Activated effector memory CD4-positive, alpha-beta T cell treated with anti-CD3 and anti-CD28 coated beads, Interleukin-2, amount 50 U/mL, for 16 hours (primary cell): ENCODE data around the gene SLC16A8.

Experiments used
- DNase-seq: peaks from one replicate; pipeline ENCODE4 v3.0.0-alpha.2; 2020

The SLC16A8 gene

DNA sequence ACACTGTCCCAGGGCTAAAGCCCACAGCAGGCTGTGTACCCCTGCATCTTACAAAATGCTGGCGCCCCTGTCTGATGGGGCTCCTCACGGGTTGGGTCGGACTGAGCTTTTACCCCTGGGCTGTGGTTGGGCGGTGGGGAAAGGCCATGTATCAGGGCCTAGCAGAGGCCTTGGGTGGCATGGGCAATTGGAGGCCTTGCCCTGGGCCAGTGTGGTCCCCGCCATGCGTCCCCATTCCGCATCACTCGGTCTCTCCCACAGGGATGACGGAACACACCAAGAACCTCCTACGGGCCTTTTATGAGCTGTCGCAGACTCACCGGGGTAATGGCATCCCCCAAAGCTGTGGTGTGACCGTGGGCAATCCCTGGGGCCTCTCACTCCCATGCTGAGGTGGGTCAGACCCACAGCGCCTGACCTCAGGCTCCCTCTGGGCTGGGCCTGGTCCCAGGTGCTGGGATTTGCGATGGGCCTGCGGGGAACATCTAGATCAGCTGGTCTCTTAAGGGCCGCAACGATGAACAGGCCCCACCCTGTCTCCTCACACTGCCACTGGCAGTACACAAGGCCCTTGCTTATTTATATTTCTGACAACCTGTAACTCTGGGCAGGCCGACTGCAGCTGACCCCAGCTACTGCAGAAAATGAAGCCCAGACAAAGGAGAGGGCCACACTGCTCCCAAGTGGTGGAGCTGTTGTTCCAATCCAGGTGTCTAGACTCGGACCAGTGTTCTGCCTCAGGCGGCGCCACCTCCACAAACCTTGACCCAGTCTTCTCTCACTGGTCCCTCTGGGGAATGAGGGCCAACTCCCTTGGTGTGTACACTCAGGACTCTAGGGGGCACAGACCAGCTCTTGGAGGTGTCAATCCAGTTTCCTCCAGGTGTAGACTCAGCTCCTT lies 12.3 kb downstream of the SLC16A8 start:
- DNase-seq: no peak

DNA sequence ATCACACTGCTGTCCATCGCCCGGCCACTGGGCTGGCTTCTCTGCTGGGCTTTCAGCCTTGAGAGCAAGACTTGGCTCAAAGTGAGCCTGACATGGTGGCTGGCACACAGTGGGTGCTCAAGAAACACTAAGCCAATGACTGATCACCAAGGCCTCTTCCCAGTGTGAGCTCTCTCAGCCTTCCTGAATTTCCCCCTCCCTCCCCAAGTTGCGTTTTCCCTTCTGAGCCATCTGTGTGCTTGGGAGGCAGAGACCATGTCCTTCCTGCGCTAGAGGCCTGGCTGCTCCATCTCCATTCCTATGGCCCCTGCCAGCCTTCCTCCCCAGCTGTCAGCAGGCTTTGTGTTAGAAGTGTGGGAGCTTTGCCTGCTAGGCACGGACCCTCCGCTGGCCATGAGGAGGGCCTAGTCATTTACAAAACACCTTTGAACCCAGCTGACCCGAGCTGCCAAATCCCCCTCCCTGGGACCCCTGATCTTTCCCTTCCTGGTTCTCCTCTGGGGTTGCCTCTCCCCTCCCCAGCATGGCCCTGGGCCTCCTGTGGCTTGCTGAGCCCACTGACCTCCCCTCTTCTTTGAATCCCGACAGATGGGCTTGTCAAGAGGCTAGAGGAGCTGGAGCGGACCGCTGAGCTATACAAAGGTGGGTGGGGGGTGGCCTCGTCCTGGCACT lies 13.6 kb downstream of the SLC16A8 start:
- DNase-seq: no peak

GRCh38 chr22:38069372-38070249 lies 14.4 kb downstream of the SLC16A8 start:
- DNase-seq: no peak

GRCh38 chr22:38068641-38069371 lies 15.2 kb downstream of the SLC16A8 start:
- DNase-seq: no peak

DNA sequence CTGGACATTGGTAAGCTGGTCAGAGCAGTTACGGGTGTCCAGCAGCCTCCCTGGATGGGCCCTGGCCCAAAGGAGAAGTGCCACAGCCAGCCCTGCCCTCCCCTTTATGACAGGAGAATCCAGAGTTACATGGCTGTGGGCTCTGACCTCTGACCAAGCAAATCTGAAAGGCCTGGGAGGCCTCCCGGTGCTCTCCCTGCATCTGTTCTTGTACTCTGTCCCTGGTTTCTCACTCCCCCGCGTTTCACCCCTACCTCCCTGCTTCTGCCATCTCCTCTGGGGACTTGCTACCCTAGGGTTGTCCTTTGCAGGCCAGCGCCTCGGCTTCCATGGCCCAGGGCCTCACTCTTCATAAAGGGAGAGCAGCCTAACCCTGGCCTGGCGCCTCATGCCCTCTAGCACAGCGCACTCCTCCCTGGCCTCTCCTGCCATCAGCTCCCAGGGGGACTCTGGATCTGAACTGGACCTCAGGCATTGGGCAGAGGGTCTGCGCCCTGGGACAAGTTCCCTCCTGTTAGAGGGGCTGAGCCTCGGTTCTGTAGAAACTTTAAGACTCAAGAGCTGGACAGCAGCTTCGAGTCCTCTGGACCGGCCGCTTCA lies 16.1 kb downstream of the SLC16A8 start:
- DNase-seq: no peak

DNA sequence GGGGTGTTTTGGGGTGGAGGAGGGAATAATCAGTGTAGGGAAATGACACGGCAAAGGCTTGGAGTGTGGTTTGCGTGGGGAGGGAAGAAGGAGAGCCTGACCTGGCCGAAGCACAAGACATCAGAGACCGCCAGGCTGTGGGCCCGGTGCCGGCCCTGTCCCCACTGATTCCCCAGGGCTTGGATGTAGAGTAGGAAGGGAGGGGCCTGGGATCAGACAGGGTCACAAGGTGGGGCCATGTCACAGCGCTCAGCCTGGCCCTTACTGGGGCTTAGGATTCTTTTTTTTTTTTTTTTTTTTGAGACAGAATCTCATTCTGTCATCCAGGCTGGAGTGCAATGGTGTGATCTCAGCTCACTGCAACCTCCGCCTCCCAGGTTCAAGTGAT lies 17.0 kb downstream of the SLC16A8 start:
- DNase-seq: no peak

- no peak for DNase-seq
Observed at GRCh38 chr22:38066381-38067027, 17.5 kb downstream of the SLC16A8 start.

DNA sequence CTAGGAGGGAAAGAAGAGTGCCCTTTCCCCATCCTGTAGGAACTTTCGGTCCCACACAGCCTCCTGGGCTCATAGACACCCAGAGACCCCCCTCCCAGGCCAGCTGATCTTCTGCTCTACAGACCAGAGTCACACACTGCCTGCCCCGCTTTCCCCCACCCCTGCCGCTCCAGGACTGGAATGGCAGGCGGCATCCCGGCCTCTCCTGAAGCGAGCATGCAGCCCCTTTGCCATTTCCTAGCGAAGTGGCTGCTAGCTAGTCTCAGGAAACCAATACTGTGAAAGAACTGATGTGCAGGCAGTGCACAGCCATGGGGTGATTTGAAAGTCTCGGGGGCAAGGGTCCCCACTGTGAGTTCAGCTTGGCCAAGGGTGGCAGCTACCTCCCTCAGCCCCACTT lies 18.4 kb downstream of the SLC16A8 start:
- no peak for DNase-seq

GRCh38 chr22:38062791-38063190 lies 21.2 kb downstream of the SLC16A8 start:
- DNase-seq: no peak

- peak; percentile 91 for DNase-seq
Observed at GRCh38 chr22:38056969-38057891, 26.8 kb downstream of the SLC16A8 start, which contains the start of gene PICK1. Gene PICK1, plus strand, starts transcription at chr22:38057404. Its CDS starts 406 bp downstream, at chr22:38057810.

GRCh38 chr22:38051900-38052862 lies 31.8 kb downstream of the SLC16A8 start:
- DNase-seq: peak; percentile 91

- no peak for DNase-seq
Observed at GRCh38 chr22:38051261-38051660, 32.7 kb downstream of the SLC16A8 start.

DNA sequence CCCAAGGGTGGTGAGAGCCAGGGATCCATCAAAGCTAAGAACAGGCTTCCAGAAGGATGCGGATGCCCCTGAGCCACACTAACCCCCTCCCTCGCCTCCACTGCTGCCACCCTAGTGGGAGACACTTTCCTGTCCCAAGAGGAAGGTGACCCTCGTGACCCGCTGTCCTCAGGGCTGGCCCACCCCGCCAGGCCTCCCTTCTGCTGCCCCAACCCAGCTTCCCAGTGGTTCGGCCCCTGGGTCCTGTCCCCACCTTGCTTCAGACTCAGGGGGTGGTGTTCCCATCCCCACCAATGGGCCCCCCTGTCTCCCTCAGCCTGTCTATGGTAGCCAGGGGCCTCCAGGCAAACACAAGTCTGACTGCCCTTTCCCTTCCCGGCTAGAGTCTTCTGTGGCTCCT lies 33.3 kb downstream of the SLC16A8 start:
- no peak for DNase-seq

- DNase-seq: no peak
Observed at GRCh38 chr22:38049812-38050619, 34.0 kb downstream of the SLC16A8 start.

DNA sequence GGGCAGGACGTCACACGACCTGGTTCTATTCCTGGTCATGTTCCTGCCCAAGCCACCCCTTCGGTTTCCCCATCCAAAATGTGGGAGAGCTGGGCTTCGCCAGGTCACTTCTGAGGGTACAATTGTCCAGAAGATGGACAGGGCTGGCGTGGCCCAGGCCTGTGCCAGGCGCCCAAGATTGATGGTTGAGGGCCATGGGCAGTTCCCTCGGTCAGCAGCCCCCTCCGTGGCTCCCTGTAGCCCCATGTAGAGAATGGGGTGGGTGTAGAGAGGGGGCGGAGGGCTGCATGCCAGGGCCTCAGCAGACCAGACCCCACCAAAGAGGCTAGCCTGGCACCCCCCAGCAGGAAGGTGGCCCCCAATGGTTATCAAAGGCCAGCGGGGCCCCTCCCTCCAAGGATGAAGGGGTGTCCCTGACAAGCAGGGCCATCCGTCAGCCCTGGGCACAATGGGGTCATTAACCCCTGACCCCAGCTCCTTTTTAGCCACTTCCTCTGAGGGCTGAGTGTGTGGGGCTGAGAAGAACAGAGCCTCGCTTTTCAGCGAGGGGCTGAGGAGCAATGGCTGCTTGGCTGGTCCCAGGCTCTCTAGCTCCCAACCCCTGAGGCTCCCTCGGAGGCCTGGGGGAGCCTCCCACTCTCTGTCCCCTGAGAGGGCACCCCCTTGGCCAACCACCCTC lies 37.8 kb downstream of the SLC16A8 start:
- no peak for DNase-seq

GRCh38 chr22:38043151-38044039 lies 40.6 kb downstream of the SLC16A8 start:
- no peak for DNase-seq

DNA sequence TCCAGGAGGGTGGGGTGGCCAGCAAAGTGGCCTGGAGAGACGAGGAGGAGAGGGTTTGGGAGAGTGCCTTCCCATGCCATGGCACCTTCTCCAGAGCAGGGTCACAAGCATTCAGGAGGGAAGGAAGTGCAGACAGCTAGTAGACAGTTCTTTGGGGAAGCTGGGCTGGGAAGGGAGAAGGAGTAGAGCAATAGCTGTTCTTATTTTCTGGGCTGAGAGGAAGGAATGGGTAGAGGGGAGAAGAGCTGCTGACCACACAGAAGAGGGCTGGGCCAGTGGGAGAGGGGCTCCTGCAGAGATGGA lies 41.5 kb downstream of the SLC16A8 start:
- DNase-seq: no peak
